ENCODE data around the gene SMYD3.
"Not testable (repeated sequence)": the region's sequence is repeated elsewhere in the genome, so short reads cannot be mapped to it uniquely, and the experiment has no call there.

The SMYD3 gene

DNA sequence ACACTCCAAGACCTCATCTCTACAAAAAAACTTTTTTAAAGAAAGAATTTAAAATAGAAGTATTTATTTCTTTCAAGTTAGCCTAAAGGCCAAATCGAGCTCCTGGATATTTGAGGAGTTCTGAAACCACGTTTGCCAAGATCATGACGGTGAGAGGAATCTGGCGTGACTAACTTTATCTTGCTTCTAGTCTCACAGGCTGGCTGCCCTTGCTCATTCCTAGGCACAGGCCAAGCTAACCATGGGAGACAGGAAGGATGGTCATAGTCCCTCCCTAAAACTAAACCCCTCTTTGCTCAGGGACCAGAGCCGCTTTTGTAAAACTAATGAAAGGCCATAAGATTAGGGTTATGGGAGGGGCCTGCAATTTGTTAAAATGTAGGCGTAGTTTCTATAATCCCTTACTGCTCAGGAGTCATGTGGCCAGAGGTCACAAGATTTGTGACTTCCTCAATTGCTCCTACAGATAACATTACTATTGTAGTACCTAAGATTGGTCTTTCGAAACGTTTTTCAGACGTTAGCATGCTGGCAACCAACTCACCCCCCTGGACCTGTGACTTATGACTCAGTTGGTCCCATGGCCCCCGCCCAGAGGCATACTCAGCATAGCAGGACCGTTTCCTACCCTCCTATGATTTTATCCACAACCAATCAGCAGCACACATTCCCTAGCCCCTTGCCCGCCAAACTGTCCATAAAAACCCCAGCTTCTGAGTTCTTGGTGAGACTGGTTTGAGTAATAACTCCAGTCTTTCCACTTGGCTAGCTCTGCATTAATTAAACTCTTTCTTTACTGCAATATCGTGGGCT, 425.0 kb downstream of the SMYD3 start:
- Histone ChIP-seq H3K4me1 (ENCODE audit: control insufficient read depth in 5 of 5, insufficient read depth in 5 of 5, low read length in 5 of 5) (peaks cover 0 to under 1% (median 0%) of the 10 kb centered on the region in 5 donors), H3K9me3 (ENCODE audit: control insufficient read depth in 5 of 5, low read length in 5 of 5) (peaks cover 0 to 8% (median 6%) of the 10 kb centered on the region in 5 donors), H3K36me3 (ENCODE audit: control insufficient read depth in 5 of 5, insufficient read depth in 5 of 5, low read length in 5 of 5) (no peaks in the 10 kb centered on the region), H3K9ac (ENCODE audit: low read length in 5 of 5) (no peak overlapping the region), H3K4me3 (ENCODE audit: low read depth in 1 of 5, low read length in 5 of 5) (no peak overlapping the region), H3K27ac (ENCODE audit: low read depth, low read length) (no peak overlapping the region), H3K27me3 (ENCODE audit: control insufficient read depth in 5 of 5, insufficient read depth in 4 of 5, low read length in 5 of 5) (no peaks in the 10 kb centered on the region)

GRCh38 chr1:246081138-246081702, 425.9 kb downstream of the SMYD3 start:
- H3K9me3 ChIP-seq (ENCODE audit: control insufficient read depth in 5 of 5, low read length in 5 of 5), result peaks cover 0 to 8% (median 6%) of the 10 kb centered on the region in 5 donors
- no peaks in the 10 kb centered on the region for H3K36me3 ChIP-seq (ENCODE audit: control insufficient read depth in 5 of 5, insufficient read depth in 5 of 5, low read length in 5 of 5)
- H3K27me3 ChIP-seq (ENCODE audit: control insufficient read depth in 5 of 5, insufficient read depth in 4 of 5, low read length in 5 of 5), result no peaks in the 10 kb centered on the region
- no peak overlapping the region for H3K9ac ChIP-seq (ENCODE audit: low read length in 5 of 5)
- H3K4me3 ChIP-seq (ENCODE audit: low read depth in 1 of 5, low read length in 5 of 5), result no peak overlapping the region
- peaks cover 0 to 3% (median 0%) of the 10 kb centered on the region in 5 donors for H3K4me1 ChIP-seq (ENCODE audit: control insufficient read depth in 5 of 5, insufficient read depth in 5 of 5, low read length in 5 of 5)
- H3K27ac ChIP-seq (ENCODE audit: low read depth, low read length), result no peak overlapping the region

DNA sequence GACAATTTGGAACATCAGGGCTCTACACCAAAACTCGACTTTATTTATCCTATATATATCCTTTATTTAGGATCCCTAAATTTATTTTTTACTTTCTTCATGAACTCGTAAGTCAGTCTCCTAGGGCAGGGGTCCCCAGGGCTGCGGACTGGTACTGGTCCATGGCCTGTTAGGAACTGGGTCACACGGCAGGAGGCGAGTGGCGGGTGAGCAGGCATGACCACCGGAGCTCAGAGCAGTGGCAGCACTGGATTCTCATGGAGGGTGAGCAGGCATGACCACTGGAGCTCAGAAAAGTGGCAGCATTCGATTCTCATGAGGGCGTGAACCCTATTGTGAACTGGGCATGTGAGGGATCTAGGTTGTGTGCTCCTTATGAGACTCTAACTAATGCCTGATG, 427.0 kb downstream of the SMYD3 start:
- no peak overlapping the region for H3K4me3 ChIP-seq (ENCODE audit: low read depth in 1 of 5, low read length in 5 of 5)
- no peaks in the 10 kb centered on the region for H3K27me3 ChIP-seq (ENCODE audit: control insufficient read depth in 5 of 5, insufficient read depth in 4 of 5, low read length in 5 of 5)
- peaks cover 0 to 3% (median 0%) of the 10 kb centered on the region in 5 donors for H3K4me1 ChIP-seq (ENCODE audit: control insufficient read depth in 5 of 5, insufficient read depth in 5 of 5, low read length in 5 of 5)
- H3K9me3 ChIP-seq (ENCODE audit: control insufficient read depth in 5 of 5, low read length in 5 of 5), result peaks cover 0 to 8% (median 6%) of the 10 kb centered on the region in 5 donors
- no peaks in the 10 kb centered on the region for H3K36me3 ChIP-seq (ENCODE audit: control insufficient read depth in 5 of 5, insufficient read depth in 5 of 5, low read length in 5 of 5)
- H3K27ac ChIP-seq (ENCODE audit: low read depth, low read length), result no peak overlapping the region
- no peak overlapping the region for H3K9ac ChIP-seq (ENCODE audit: low read length in 5 of 5)

DNA sequence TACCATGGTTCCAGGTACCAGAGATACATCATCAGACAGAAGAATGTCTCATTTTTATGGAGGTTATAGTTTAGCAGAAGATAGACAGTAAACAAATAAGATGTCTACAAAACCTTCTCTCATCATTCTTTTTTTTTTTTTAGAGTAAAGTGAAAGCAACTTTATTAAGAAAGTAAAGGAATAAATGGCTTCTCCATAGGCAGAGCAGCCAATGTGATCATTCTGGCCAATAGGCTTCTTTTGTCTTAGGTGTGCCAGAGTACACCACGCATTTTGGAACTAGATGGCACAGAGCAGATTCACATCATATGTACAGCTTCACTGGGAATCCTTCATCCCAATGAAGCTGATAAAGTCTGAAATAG, 428.2 kb downstream of the SMYD3 start:
- Histone ChIP-seq H3K9ac (ENCODE audit: low read length in 5 of 5) (no peak overlapping the region), H3K27me3 (ENCODE audit: control insufficient read depth in 5 of 5, insufficient read depth in 4 of 5, low read length in 5 of 5) (no peaks in the 10 kb centered on the region), H3K27ac (ENCODE audit: low read depth, low read length) (no peak overlapping the region), H3K9me3 (ENCODE audit: control insufficient read depth in 5 of 5, low read length in 5 of 5) (peaks cover 0 to 8% (median 6%) of the 10 kb centered on the region in 5 donors), H3K4me1 (ENCODE audit: control insufficient read depth in 5 of 5, insufficient read depth in 5 of 5, low read length in 5 of 5) (peaks cover 0 to 7% (median 7%) of the 10 kb centered on the region in 5 donors), H3K4me3 (ENCODE audit: low read depth in 1 of 5, low read length in 5 of 5) (no peak overlapping the region), H3K36me3 (ENCODE audit: control insufficient read depth in 5 of 5, insufficient read depth in 5 of 5, low read length in 5 of 5) (no peaks in the 10 kb centered on the region)

DNA sequence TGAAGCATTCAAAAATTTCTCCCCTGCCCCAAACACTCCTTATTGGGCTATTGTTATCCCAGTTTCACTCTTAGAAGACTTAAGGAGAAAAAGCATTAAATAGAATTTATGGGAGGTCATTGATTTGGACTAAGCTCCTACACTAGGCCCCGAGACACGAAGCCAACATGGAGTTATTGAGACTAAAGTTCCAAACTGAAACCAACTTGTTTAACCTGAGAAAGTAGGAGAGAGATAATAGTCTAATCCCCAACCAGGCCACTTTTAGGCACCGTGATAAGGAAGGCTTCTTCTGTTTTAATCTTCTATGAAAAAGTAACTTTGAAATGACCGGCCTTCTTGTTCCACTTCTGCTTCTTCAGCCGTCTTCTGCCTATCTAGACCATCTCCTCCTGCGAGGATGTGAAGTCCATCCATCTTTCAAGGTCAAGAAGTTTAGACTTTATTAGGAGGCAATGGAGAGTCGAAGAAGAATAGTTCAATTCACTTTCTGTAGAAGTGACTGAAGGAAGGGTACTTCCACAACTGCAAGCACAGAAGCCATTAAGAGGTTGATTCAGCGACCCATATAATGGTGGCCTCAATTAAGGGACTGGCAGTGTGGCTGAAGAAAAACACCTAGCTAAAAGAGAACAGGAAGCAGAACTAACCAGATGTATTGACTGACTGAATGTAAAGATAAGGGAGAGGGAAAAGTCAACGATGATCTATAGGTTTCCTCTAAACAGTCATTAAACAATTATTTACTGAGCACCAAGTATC, 428.8 kb downstream of the SMYD3 start:
- H3K9ac ChIP-seq (ENCODE audit: low read length in 5 of 5), result no peak overlapping the region
- H3K27ac ChIP-seq (ENCODE audit: low read depth, low read length), result no peak overlapping the region
- H3K27me3 ChIP-seq (ENCODE audit: control insufficient read depth in 5 of 5, insufficient read depth in 4 of 5, low read length in 5 of 5), result no peaks in the 10 kb centered on the region
- H3K4me3 ChIP-seq (ENCODE audit: low read depth in 1 of 5, low read length in 5 of 5), result no peak overlapping the region
- H3K36me3 ChIP-seq (ENCODE audit: control insufficient read depth in 5 of 5, insufficient read depth in 5 of 5, low read length in 5 of 5), result no peaks in the 10 kb centered on the region
- H3K9me3 ChIP-seq (ENCODE audit: control insufficient read depth in 5 of 5, low read length in 5 of 5), result peaks cover 0 to 8% (median 6%) of the 10 kb centered on the region in 5 donors
- peaks cover 0 to 7% (median 7%) of the 10 kb centered on the region in 5 donors for H3K4me1 ChIP-seq (ENCODE audit: control insufficient read depth in 5 of 5, insufficient read depth in 5 of 5, low read length in 5 of 5)

GRCh38 chr1:246077476-246077875, 429.6 kb downstream of the SMYD3 start:
- no peak overlapping the region for H3K4me3 ChIP-seq (ENCODE audit: low read depth in 1 of 5, low read length in 5 of 5)
- H3K9ac ChIP-seq (ENCODE audit: low read length in 5 of 5), result no peak overlapping the region
- H3K9me3 ChIP-seq (ENCODE audit: control insufficient read depth in 5 of 5, low read length in 5 of 5), result peaks cover 0 to 7% (median 6%) of the 10 kb centered on the region in 5 donors
- no peaks in the 10 kb centered on the region for H3K36me3 ChIP-seq (ENCODE audit: control insufficient read depth in 5 of 5, insufficient read depth in 5 of 5, low read length in 5 of 5)
- H3K4me1 ChIP-seq (ENCODE audit: control insufficient read depth in 5 of 5, insufficient read depth in 5 of 5, low read length in 5 of 5), result peaks cover 0 to 7% (median 7%) of the 10 kb centered on the region in 5 donors
- no peak overlapping the region for H3K27ac ChIP-seq (ENCODE audit: low read depth, low read length)
- H3K27me3 ChIP-seq (ENCODE audit: control insufficient read depth in 5 of 5, insufficient read depth in 4 of 5, low read length in 5 of 5), result no peaks in the 10 kb centered on the region

GRCh38 chr1:246074421-246074820, 432.7 kb downstream of the SMYD3 start:
- Histone ChIP-seq H3K4me3 (ENCODE audit: low read depth in 1 of 5, low read length in 5 of 5) (no peak overlapping the region), H3K9me3 (ENCODE audit: control insufficient read depth in 5 of 5, low read length in 5 of 5) (no peaks in the 10 kb centered on the region), H3K9ac (ENCODE audit: low read length in 5 of 5) (no peak overlapping the region), H3K27ac (ENCODE audit: low read depth, low read length) (no peak overlapping the region), H3K27me3 (ENCODE audit: control insufficient read depth in 5 of 5, insufficient read depth in 4 of 5, low read length in 5 of 5) (no peaks in the 10 kb centered on the region), H3K4me1 (ENCODE audit: control insufficient read depth in 5 of 5, insufficient read depth in 5 of 5, low read length in 5 of 5) (peaks cover 0 to 7% (median 7%) of the 10 kb centered on the region in 5 donors), H3K36me3 (ENCODE audit: control insufficient read depth in 5 of 5, insufficient read depth in 5 of 5, low read length in 5 of 5) (no peaks in the 10 kb centered on the region)

- H3K27ac ChIP-seq (ENCODE audit: low read depth, low read length), result no peak overlapping the region
- no peaks in the 10 kb centered on the region for H3K9me3 ChIP-seq (ENCODE audit: control insufficient read depth in 5 of 5, low read length in 5 of 5)
- H3K27me3 ChIP-seq (ENCODE audit: control insufficient read depth in 5 of 5, insufficient read depth in 4 of 5, low read length in 5 of 5), result no peaks in the 10 kb centered on the region
- H3K4me3 ChIP-seq (ENCODE audit: low read depth in 1 of 5, low read length in 5 of 5), result no peak overlapping the region
- H3K9ac ChIP-seq (ENCODE audit: low read length in 5 of 5), result no peak overlapping the region
- peaks cover 0 to 7% (median 7%) of the 10 kb centered on the region in 5 donors for H3K4me1 ChIP-seq (ENCODE audit: control insufficient read depth in 5 of 5, insufficient read depth in 5 of 5, low read length in 5 of 5)
- H3K36me3 ChIP-seq (ENCODE audit: control insufficient read depth in 5 of 5, insufficient read depth in 5 of 5, low read length in 5 of 5), result no peaks in the 10 kb centered on the region
Measured at GRCh38 chr1:246072456-246072955, 434.6 kb downstream of the SMYD3 start.

GRCh38 chr1:246071981-246072380, 435.1 kb downstream of the SMYD3 start:
- not testable (repeated sequence) for H3K9me3 ChIP-seq (ENCODE audit: control insufficient read depth in 5 of 5, low read length in 5 of 5); H3K27me3 ChIP-seq (ENCODE audit: control insufficient read depth in 5 of 5, insufficient read depth in 4 of 5, low read length in 5 of 5); H3K36me3 ChIP-seq (ENCODE audit: control insufficient read depth in 5 of 5, insufficient read depth in 5 of 5, low read length in 5 of 5); H3K4me3 ChIP-seq (ENCODE audit: low read depth in 1 of 5, low read length in 5 of 5); H3K4me1 ChIP-seq (ENCODE audit: control insufficient read depth in 5 of 5, insufficient read depth in 5 of 5, low read length in 5 of 5); H3K27ac ChIP-seq (ENCODE audit: low read depth, low read length); H3K9ac ChIP-seq (ENCODE audit: low read length in 5 of 5)

DNA sequence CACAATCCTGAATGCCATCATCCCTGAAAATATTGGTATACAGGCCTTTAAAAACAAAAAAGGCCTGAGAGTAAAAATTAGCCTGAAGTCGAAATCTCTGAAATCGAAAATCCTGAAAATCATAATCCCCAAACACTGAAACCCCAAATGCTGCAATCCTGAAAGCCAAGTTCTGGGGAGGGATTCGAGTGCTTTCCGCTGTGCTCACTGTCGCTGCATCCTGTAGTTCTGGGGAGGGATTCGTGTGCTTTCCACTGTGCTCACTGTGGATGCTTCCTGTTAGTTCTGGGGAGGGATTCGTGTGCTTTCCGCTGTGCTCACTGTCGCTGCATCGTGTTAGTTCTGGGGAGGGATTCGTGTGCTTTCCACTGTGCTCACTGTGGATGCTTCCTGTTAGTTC, 435.5 kb downstream of the SMYD3 start:
- not testable (repeated sequence) for H3K9me3 ChIP-seq (ENCODE audit: control insufficient read depth in 5 of 5, low read length in 5 of 5); H3K4me3 ChIP-seq (ENCODE audit: low read depth in 1 of 5, low read length in 5 of 5); H3K27ac ChIP-seq (ENCODE audit: low read depth, low read length); H3K9ac ChIP-seq (ENCODE audit: low read length in 5 of 5); H3K36me3 ChIP-seq (ENCODE audit: control insufficient read depth in 5 of 5, insufficient read depth in 5 of 5, low read length in 5 of 5); H3K4me1 ChIP-seq (ENCODE audit: control insufficient read depth in 5 of 5, insufficient read depth in 5 of 5, low read length in 5 of 5); H3K27me3 ChIP-seq (ENCODE audit: control insufficient read depth in 5 of 5, insufficient read depth in 4 of 5, low read length in 5 of 5)
